BJ (cell line): ENCODE results near the gene NISCH. TPM values are rescaled to one million over a fixed set of nuclear protein-coding genes. Genes with fewer than 3 reads are reported as not detected.

Experiments used
- CTCF ChIA-PET: fragments of 350-600 bp; formaldehyde crosslinking; extraction: SDS; loops from one replicate; lab custom pipeline; 2021; ENCODE audit warnings: antibody characterized with exemption, inconsistent platforms; lab: Yijun Ruan, JAX
- POLR2A ChIA-PET: fragments of 300-600 bp; sonication (Branson Sonifier 250); formaldehyde crosslinking; extraction: SDS; loops from one replicate; lab custom pipeline; 2021; ENCODE audit warnings: antibody characterized with exemption; lab: Charles Lee
- DNase-seq: peaks from one replicate; pipeline ENCODE4 v3.0.0-alpha.2; 2011; ENCODE audit warnings: low read depth
- H3K27me3 ChIP-seq: 2 replicates; pipeline ENCODE4 v1.6.0; 2011; ENCODE audit warnings: low read length; ENCODE audit not compliant: control insufficient read depth, insufficient read depth
- H3K36me3 ChIP-seq: 2 replicates; pipeline ENCODE4 v1.5.1; 2011; ENCODE audit warnings: low read length; ENCODE audit not compliant: control insufficient read depth, insufficient read depth
- H3K4me3 ChIP-seq: 2 replicates; pipeline ENCODE4 v1.5.1; 2011; ENCODE audit warnings: low read depth, mild to moderate bottlenecking, control low read depth, low read length
- CTCF ChIP-seq: IDR thresholded peaks from 2 replicates; pipeline ENCODE4 v1.5.1; 2011; ENCODE audit warnings: low read depth, mild to moderate bottlenecking, control low read depth, inconsistent platforms, low read length, moderate library complexity; ENCODE audit not compliant: insufficient read depth
- polyA plus RNA-seq: library from polyadenylated mRNA; depleted of rRNA; stranded (reverse); fragments of >200 nt; gene quantifications from 2 replicates; pipeline ENCODE4 v1.2.3, GENCODE V29; 2011

NISCH gene
- polyA plus RNA-seq, 1 experiment: 95.3 TPM

GRCh38 chr3:52530918-52531826 lies 75.8 kb downstream of the NISCH start:
- H3K4me3 ChIP-seq: no peak overlapping the region
- TF ChIP-seq CTCF: no peak
- no peaks in the 10 kb centered on the region for H3K27me3 ChIP-seq
- ChIA-PET POLR2A (no interaction called here), CTCF (no interaction called here)
- peaks cover 27% of the 10 kb centered on the region for H3K36me3 ChIP-seq
- DNase-seq: no peak

GRCh38 chr3:52531860-52532516 lies 76.6 kb downstream of the NISCH start:
- H3K27me3 ChIP-seq: no peaks in the 10 kb centered on the region
- peak overlapping the region; percentile 78 for H3K4me3 ChIP-seq
- ChIA-PET POLR2A (no interaction called here), CTCF (interaction anchor here (0.7 kb wide), 1 partner anchor 95 kb away, joined by 3 read pairs; no protein-coding TSS in a partner anchor)
- peaks cover 21% of the 10 kb centered on the region for H3K36me3 ChIP-seq
- no peak for DNase-seq
- no peak for TF ChIP-seq CTCF

GRCh38 chr3:52532517-52532837 lies 77.1 kb downstream of the NISCH start:
- ChIA-PET CTCF (interaction anchor here (0.7 kb wide), 1 partner anchor 96 kb away, joined by 3 read pairs; no protein-coding TSS in a partner anchor), POLR2A (no interaction called here)
- Histone ChIP-seq H3K27me3 (no peaks in the 10 kb centered on the region), H3K36me3 (peaks cover 17% of the 10 kb centered on the region), H3K4me3 (peak overlapping the region; percentile 78)
- no peak for TF ChIP-seq CTCF
- DNase-seq: no peak

- no peak for TF ChIP-seq CTCF
- peak overlapping the region; percentile 78 for H3K4me3 ChIP-seq
- POLR2A ChIA-PET: no interaction called here
- CTCF ChIA-PET: interaction anchor here (0.7 kb wide), 1 partner anchor 96 kb away, joined by 3 read pairs; no protein-coding TSS in a partner anchor
- no peak for DNase-seq
- H3K36me3 ChIP-seq: peaks cover 12% of the 10 kb centered on the region
- no peaks in the 10 kb centered on the region for H3K27me3 ChIP-seq
Measured at GRCh38 chr3:52532838-52533622, 77.6 kb downstream of the NISCH start.
